ENCODE measurements around the gene CSRNP3. TPM values are rescaled to one million over a fixed set of nuclear protein-coding genes. Genes with fewer than 3 reads are reported as not detected.

Gene CSRNP3
- total RNA-seq, 1 experiment from 2014 or later, result not detected

GRCh38 chr2:165640247-165640929, 170.9 kb downstream of the CSRNP3 start:
- CTCF ChIA-PET, result no interaction called here

DNA sequence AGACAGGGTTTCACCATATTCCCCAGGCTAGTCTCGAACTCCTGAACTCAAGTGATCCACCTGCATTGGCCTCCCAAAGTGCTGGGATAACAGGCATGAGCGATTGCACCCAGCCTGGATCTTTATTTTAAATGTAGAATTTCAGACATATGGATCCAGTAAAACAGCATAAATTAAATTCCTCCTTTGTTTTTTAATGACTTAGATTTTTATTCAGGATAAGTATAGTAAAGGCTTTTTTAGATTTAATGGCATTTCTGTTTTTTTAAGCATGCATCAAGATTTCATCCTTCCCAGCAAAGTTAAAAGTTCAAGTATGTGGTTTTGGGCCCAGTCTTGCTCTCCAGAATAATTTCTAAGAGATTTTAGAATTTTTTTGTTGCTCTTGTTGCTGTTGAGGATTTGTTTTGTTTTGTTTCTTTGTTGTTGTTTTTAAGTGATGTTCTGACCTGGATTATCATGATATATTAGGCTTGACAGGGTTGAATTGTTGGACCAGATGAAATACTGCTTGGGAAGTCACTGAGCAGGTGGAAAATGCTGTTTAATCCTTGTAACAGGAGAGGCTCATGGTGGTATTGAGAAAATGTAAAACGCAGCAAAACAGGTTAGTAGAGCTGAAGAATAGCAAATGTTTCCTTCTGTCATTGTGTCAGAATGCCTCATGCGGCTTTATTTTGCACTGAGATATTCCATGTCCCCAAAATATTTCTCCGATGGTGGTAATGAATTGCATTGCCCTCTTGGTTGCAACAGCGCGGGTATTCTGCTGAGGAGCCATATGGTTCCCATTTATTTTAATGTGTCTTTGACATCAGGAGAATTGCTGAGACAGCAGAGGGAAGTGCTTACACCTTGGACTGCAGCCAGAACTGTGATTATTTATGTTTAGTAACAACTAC, 176.7 kb downstream of the CSRNP3 start:
- H3K9me3 ChIP-seq (ENCODE audit: control insufficient read depth, insufficient read depth, low read depth, low read length), result no peaks in the 10 kb centered on the region
- BruUV-seq (replicated peaks), result no TSS peak
- intact Hi-C loops (cut with micrococcal nuclease; ENCODE audit: unreplicated experiment) (no loop called here), in situ Hi-C loops (cut with HindIII; ENCODE audit: low pct_unique_long_range_greater_than_20kb, low sequenced_read_pairs) (no loop called here)
- ATAC-seq (no peak), DNase-seq (ENCODE audit: low read depth, low spot score) (no peak)
- H3K4me1 ChIP-seq (ENCODE audit: control insufficient read depth, insufficient read depth, low read length), result no peaks in the 10 kb centered on the region
- H3K36me3 ChIP-seq (ENCODE audit: control insufficient read depth, insufficient read depth, low read length), result no peaks in the 10 kb centered on the region
- H3K27ac ChIP-seq (ENCODE audit: low read length), result no peak overlapping the region
- ChIA-PET CTCF (no interaction called here), POLR2A (no interaction called here)
- TF ChIP-seq, protein P1, sequence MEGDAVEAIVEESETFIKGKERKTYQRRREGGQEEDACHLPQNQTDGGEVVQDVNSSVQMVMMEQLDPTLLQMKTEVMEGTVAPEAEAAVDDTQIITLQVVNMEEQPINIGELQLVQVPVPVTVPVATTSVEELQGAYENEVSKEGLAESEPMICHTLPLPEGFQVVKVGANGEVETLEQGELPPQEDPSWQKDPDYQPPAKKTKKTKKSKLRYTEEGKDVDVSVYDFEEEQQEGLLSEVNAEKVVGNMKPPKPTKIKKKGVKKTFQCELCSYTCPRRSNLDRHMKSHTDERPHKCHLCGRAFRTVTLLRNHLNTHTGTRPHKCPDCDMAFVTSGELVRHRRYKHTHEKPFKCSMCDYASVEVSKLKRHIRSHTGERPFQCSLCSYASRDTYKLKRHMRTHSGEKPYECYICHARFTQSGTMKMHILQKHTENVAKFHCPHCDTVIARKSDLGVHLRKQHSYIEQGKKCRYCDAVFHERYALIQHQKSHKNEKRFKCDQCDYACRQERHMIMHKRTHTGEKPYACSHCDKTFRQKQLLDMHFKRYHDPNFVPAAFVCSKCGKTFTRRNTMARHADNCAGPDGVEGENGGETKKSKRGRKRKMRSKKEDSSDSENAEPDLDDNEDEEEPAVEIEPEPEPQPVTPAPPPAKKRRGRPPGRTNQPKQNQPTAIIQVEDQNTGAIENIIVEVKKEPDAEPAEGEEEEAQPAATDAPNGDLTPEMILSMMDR (IDR thresholded peaks at IDR 0.05), result no peak
- TF ChIP-seq POLR2AphosphoS5 (IDR thresholded peaks at IDR 0.05; ENCODE audit: low read depth, low read length) (no peak), TCF7L2 (IDR thresholded peaks at IDR 0.05; ENCODE audit: low read depth, low read length) (no peak), SIN3A (IDR thresholded peaks at IDR 0.05; ENCODE audit: borderline replicate concordance, insufficient read depth, low read depth, low read length) (no peak)
- TF ChIP-seq, protein P2, sequence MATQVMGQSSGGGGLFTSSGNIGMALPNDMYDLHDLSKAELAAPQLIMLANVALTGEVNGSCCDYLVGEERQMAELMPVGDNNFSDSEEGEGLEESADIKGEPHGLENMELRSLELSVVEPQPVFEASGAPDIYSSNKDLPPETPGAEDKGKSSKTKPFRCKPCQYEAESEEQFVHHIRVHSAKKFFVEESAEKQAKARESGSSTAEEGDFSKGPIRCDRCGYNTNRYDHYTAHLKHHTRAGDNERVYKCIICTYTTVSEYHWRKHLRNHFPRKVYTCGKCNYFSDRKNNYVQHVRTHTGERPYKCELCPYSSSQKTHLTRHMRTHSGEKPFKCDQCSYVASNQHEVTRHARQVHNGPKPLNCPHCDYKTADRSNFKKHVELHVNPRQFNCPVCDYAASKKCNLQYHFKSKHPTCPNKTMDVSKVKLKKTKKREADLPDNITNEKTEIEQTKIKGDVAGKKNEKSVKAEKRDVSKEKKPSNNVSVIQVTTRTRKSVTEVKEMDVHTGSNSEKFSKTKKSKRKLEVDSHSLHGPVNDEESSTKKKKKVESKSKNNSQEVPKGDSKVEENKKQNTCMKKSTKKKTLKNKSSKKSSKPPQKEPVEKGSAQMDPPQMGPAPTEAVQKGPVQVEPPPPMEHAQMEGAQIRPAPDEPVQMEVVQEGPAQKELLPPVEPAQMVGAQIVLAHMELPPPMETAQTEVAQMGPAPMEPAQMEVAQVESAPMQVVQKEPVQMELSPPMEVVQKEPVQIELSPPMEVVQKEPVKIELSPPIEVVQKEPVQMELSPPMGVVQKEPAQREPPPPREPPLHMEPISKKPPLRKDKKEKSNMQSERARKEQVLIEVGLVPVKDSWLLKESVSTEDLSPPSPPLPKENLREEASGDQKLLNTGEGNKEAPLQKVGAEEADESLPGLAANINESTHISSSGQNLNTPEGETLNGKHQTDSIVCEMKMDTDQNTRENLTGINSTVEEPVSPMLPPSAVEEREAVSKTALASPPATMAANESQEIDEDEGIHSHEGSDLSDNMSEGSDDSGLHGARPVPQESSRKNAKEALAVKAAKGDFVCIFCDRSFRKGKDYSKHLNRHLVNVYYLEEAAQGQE (IDR thresholded peaks at IDR 0.05; ENCODE audit: insufficient read depth in 1 of 2, low read depth in 2 of 2, low read length in 1 of 2), result no peak
- H3K27me3 ChIP-seq (ENCODE audit: control insufficient read depth, insufficient read depth, low read length), result no peaks in the 10 kb centered on the region
- H3K4me3 ChIP-seq (ENCODE audit: low read depth in 2 of 2, low read length in 2 of 2), result no peak overlapping the region

More at GRCh38 chr2:165640247-165640929, 170.9 kb downstream of the CSRNP3 start:
- Histone ChIP-seq H3K27ac (ENCODE audit: low read length) (no peak overlapping the region), H3K27me3 (ENCODE audit: control insufficient read depth, insufficient read depth, low read length) (no peaks in the 10 kb centered on the region), H3K4me3 (ENCODE audit: low read depth in 2 of 2, low read length in 2 of 2) (no peak overlapping the region), H3K36me3 (ENCODE audit: control insufficient read depth, insufficient read depth, low read length) (no peaks in the 10 kb centered on the region), H3K4me1 (ENCODE audit: control insufficient read depth, insufficient read depth, low read length) (no peaks in the 10 kb centered on the region), H3K9me3 (ENCODE audit: control insufficient read depth, insufficient read depth, low read depth, low read length) (no peaks in the 10 kb centered on the region)
- DNase-seq (ENCODE audit: low read depth, low spot score) (no peak), ATAC-seq (no peak)
- intact Hi-C loops (cut with micrococcal nuclease; ENCODE audit: unreplicated experiment) (no loop called here), in situ Hi-C loops (cut with HindIII; ENCODE audit: low pct_unique_long_range_greater_than_20kb, low sequenced_read_pairs) (no loop called here)
- TF ChIP-seq, protein P1 (IDR thresholded peaks at IDR 0.05), result no peak
- no TSS peak for BruUV-seq (replicated peaks)
- POLR2A ChIA-PET, result no interaction called here

All from Panc1 (cell line).